Endothelial cell of umbilical vein (primary cell): ENCODE measurements around the gene PRRC2C.

Source experiments
- CTCF ChIP-seq, 2 donors: IDR thresholded peaks; 1 replicate in 1 of 2; 2 replicates in 1 of 2; pipeline ENCODE4 v1.5.1; 2011; ENCODE audit warnings: low read length in 2 of 2, mild to moderate bottlenecking in 2 of 2, moderate library complexity in 2 of 2, control low read depth in 1 of 2, inconsistent platforms in 1 of 2, low read depth in 1 of 2; ENCODE audit not compliant: insufficient read depth in 1 of 2; ENCODE audit errors: extremely low read depth in 1 of 2
- EZH2 ChIP-seq: IDR thresholded peaks from 2 replicates; pipeline ENCODE4 v1.6.1; 2012; ENCODE audit warnings: borderline replicate concordance, low read depth, mild to moderate bottlenecking, moderate library complexity, low read length, inconsistent platforms; ENCODE audit not compliant: severe bottlenecking
- GATA2 ChIP-seq: IDR thresholded peaks from 2 replicates; pipeline ENCODE4 v1.7.0; 2011; ENCODE audit warnings: low read depth, mild to moderate bottlenecking, moderate library complexity, mixed read lengths, low read length; ENCODE audit not compliant: insufficient read length, insufficient read depth
- JUN ChIP-seq: IDR thresholded peaks from 2 replicates; pipeline ENCODE4 v1.6.1; 2011; ENCODE audit warnings: borderline replicate concordance, low read depth; ENCODE audit not compliant: insufficient read length, insufficient read depth
- MAX ChIP-seq: IDR thresholded peaks from 2 replicates; pipeline ENCODE4 v1.6.1; 2011; ENCODE audit not compliant: insufficient read depth, insufficient read length
- MYC ChIP-seq: IDR thresholded peaks from one replicate; pipeline ENCODE4 v1.6.1; 2011; ENCODE audit warnings: mild to moderate bottlenecking, low read depth, low read length
- POLR2A ChIP-seq: IDR thresholded peaks from 2 replicates; pipeline ENCODE4 v1.6.1; 2012; ENCODE audit warnings: low read depth, mild to moderate bottlenecking, control low read depth, low read length
- POLR2AphosphoS5 ChIP-seq: IDR thresholded peaks from 2 replicates; pipeline ENCODE4 v1.6.1; 2012; ENCODE audit warnings: low read depth, mild to moderate bottlenecking, control low read depth, low read length, moderate library complexity; ENCODE audit not compliant: insufficient read depth

- TF ChIP-seq CTCF (IDR thresholded peaks at IDR 0.05; ENCODE audit: extremely low read depth in 1 of 2, insufficient read depth in 1 of 2, low read depth in 1 of 2, low read length in 2 of 2) (no peak), POLR2AphosphoS5 (no peak), EZH2 (no peak), JUN (no peak), GATA2 (no peak), MYC (no peak), POLR2A (no peak), MAX (no peak)
Observed at GRCh38 chr1:171597203-171597602, 111.9 kb downstream of the PRRC2C start.
